OCI-LY1 (cell line): ENCODE measurements around the gene CCDC85A.

ENCODE experiments used
- H2AFZ ChIP-seq: fragments of 200-600 bp; sonication (generic), shearing (Covaris generic); 2 replicates; pipeline ENCODE4 v1.6.0; 2014; ENCODE audit warnings: antibody characterized with exemption, mild to moderate bottlenecking, low read length
- H3F3A ChIP-seq: fragments of 200-600 bp; sonication (generic), shearing (Covaris generic); 2 replicates; pipeline ENCODE4 v1.6.0; 2014; ENCODE audit warnings: mild to moderate bottlenecking, antibody characterized with exemption, low read length, moderate library complexity; ENCODE audit not compliant: insufficient read depth
- H3K27ac ChIP-seq: fragments of 200-600 bp; sonication (generic); 2 replicates; pipeline ENCODE4 v1.5.1; 2014; ENCODE audit warnings: low read length, mixed run types, mild to moderate bottlenecking, low read depth; ENCODE audit not compliant: poor library complexity, severe bottlenecking
- H3K27me3 ChIP-seq: fragments of 200-600 bp; sonication (generic); 2 replicates; pipeline ENCODE4 v1.6.0; 2014; ENCODE audit warnings: antibody characterized with exemption, mild to moderate bottlenecking, low read length, moderate library complexity; ENCODE audit not compliant: insufficient read depth
- H3K36me3 ChIP-seq: fragments of 200-600 bp; sonication (generic); 2 replicates; pipeline ENCODE4 v1.6.1; 2014; ENCODE audit warnings: mild to moderate bottlenecking, antibody characterized with exemption, low read length, moderate library complexity, mixed read lengths; ENCODE audit not compliant: insufficient read depth
- H3K4me1 ChIP-seq: fragments of 200-600 bp; sonication (generic); 2 replicates; pipeline ENCODE4 v1.5.1; 2014; ENCODE audit warnings: mild to moderate bottlenecking, low read length, moderate library complexity; ENCODE audit not compliant: insufficient read depth, severe bottlenecking
- H3K4me2 ChIP-seq: fragments of 200-600 bp; sonication (generic), shearing (Covaris generic); 2 replicates; pipeline ENCODE4 v1.6.1; 2014; ENCODE audit warnings: low read length
- H3K4me3 ChIP-seq: fragments of 200-600 bp; sonication (generic); 2 replicates; pipeline ENCODE4 v1.5.1; 2014; ENCODE audit warnings: low read length, low read depth, mild to moderate bottlenecking, mixed read lengths; ENCODE audit not compliant: poor library complexity, severe bottlenecking
- H3K79me2 ChIP-seq: fragments of 200-600 bp; shearing (Covaris generic); 2 replicates; pipeline ENCODE4 v1.6.1; 2016; ENCODE audit warnings: mixed run types, low read length, mixed read lengths; ENCODE audit not compliant: insufficient read depth
- H3K9ac ChIP-seq: fragments of 200-600 bp; sonication (generic), shearing (Covaris generic); 2 replicates; pipeline ENCODE4 v1.6.1; 2014; ENCODE audit warnings: mild to moderate bottlenecking, low read length, mixed read lengths
- H3K9me2 ChIP-seq: fragments of 200-600 bp; sonication (generic), shearing (Covaris generic); 2 replicates; pipeline ENCODE4 v1.6.1; 2014; ENCODE audit warnings: low read depth, mild to moderate bottlenecking, low read length, mixed read lengths
- H3K9me3 ChIP-seq: fragments of 200-600 bp; shearing (Covaris generic); 2 replicates; pipeline ENCODE4 v1.6.1; 2014; ENCODE audit warnings: low read length, mixed read lengths
- H4K20me1 ChIP-seq: fragments of 200-600 bp; sonication (generic), shearing (Covaris generic); 2 replicates; pipeline ENCODE4 v1.6.0; 2016; ENCODE audit warnings: mild to moderate bottlenecking, low read length; ENCODE audit not compliant: insufficient read depth
- EZH2 ChIP-seq: fragments of 200-600 bp; sonication (generic), shearing (Covaris generic); IDR thresholded peaks from 2 replicates; pipeline ENCODE4 v1.8.0; 2017; ENCODE audit warnings: borderline replicate concordance, mixed run types, mild to moderate bottlenecking, antibody characterized with exemption, low read length, moderate library complexity, mixed read lengths
- TF ChIP-seq, protein P1 (sequence below): fragments of 200-600 bp; sonication (generic), shearing (Covaris generic); IDR thresholded peaks from 2 replicates; pipeline ENCODE4 v1.5.1; 2017; ENCODE audit warnings: mild to moderate bottlenecking, antibody characterized with exemption, low read length, moderate library complexity, mixed read lengths

Gene CCDC85A

GRCh38 chr2:56222481-56222880 lies 38.7 kb downstream of the CCDC85A start:
- H3K9ac ChIP-seq = no peak overlapping the region
- H3K4me3 ChIP-seq = no peak overlapping the region
- no peaks in the 10 kb centered on the region for H3K4me1 ChIP-seq
- H3K79me2 ChIP-seq = no peaks in the 10 kb centered on the region
- H3K9me3 ChIP-seq = no peaks in the 10 kb centered on the region
- H4K20me1 ChIP-seq = no peaks in the 10 kb centered on the region
- H2AFZ ChIP-seq = no peak overlapping the region
- H3K27me3 ChIP-seq = no peaks in the 10 kb centered on the region
- H3F3A ChIP-seq = no peaks in the 10 kb centered on the region
- no peaks in the 10 kb centered on the region for H3K9me2 ChIP-seq
- no peak overlapping the region for H3K4me2 ChIP-seq
- H3K27ac ChIP-seq = no peak overlapping the region
- TF ChIP-seq, protein P1, sequence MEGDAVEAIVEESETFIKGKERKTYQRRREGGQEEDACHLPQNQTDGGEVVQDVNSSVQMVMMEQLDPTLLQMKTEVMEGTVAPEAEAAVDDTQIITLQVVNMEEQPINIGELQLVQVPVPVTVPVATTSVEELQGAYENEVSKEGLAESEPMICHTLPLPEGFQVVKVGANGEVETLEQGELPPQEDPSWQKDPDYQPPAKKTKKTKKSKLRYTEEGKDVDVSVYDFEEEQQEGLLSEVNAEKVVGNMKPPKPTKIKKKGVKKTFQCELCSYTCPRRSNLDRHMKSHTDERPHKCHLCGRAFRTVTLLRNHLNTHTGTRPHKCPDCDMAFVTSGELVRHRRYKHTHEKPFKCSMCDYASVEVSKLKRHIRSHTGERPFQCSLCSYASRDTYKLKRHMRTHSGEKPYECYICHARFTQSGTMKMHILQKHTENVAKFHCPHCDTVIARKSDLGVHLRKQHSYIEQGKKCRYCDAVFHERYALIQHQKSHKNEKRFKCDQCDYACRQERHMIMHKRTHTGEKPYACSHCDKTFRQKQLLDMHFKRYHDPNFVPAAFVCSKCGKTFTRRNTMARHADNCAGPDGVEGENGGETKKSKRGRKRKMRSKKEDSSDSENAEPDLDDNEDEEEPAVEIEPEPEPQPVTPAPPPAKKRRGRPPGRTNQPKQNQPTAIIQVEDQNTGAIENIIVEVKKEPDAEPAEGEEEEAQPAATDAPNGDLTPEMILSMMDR = no peak
- TF ChIP-seq EZH2 = no peak
- H3K36me3 ChIP-seq = no peaks in the 10 kb centered on the region

GRCh38 chr2:56224316-56224715 lies 40.5 kb downstream of the CCDC85A start:
- Histone ChIP-seq H4K20me1 (no peaks in the 10 kb centered on the region), H3K9me3 (no peaks in the 10 kb centered on the region), H3K4me2 (no peak overlapping the region), H3K27ac (no peak overlapping the region), H3K4me1 (no peaks in the 10 kb centered on the region), H3K9me2 (no peaks in the 10 kb centered on the region), H3K9ac (no peak overlapping the region), H2AFZ (no peak overlapping the region), H3K27me3 (no peaks in the 10 kb centered on the region), H3K36me3 (no peaks in the 10 kb centered on the region), H3K4me3 (no peak overlapping the region), H3F3A (no peaks in the 10 kb centered on the region), H3K79me2 (no peaks in the 10 kb centered on the region)
- no peak for TF ChIP-seq EZH2
- TF ChIP-seq, protein P1 = no peak

- H2AFZ ChIP-seq = no peak overlapping the region
- H3K27me3 ChIP-seq = no peaks in the 10 kb centered on the region
- H3F3A ChIP-seq = no peaks in the 10 kb centered on the region
- no peak overlapping the region for H3K4me3 ChIP-seq
- no peaks in the 10 kb centered on the region for H3K36me3 ChIP-seq
- no peaks in the 10 kb centered on the region for H3K9me3 ChIP-seq
- no peak overlapping the region for H3K9ac ChIP-seq
- TF ChIP-seq, protein P1 = no peak
- no peak for TF ChIP-seq EZH2
- no peaks in the 10 kb centered on the region for H4K20me1 ChIP-seq
- no peaks in the 10 kb centered on the region for H3K9me2 ChIP-seq
- H3K4me2 ChIP-seq = no peak overlapping the region
- no peak overlapping the region for H3K27ac ChIP-seq
- no peaks in the 10 kb centered on the region for H3K79me2 ChIP-seq
- H3K4me1 ChIP-seq = no peaks in the 10 kb centered on the region
These were observed 44.0 kb downstream of the CCDC85A start for GRCh38 chr2:56227811-56228210.
